NOMO-1 treated with DMSO at 0.1 percent for 48 hours (cell line): ENCODE measurements around the gene ARFRP1.
"Not testable (repeated sequence)": the region's sequence is repeated elsewhere in the genome, so short reads cannot be mapped to it uniquely, and the experiment has no call there.

Experiments used
- DNase-seq: peaks from one replicate; lab custom pipeline; 2025; ENCODE audit not compliant: unreplicated experiment; lab: John Stamatoyannopoulos, UW

Gene ARFRP1

GRCh38 chr20:63733579-63734081 lies 25.9 kb upstream of the ARFRP1 start:
- no peak for DNase-seq

DNA sequence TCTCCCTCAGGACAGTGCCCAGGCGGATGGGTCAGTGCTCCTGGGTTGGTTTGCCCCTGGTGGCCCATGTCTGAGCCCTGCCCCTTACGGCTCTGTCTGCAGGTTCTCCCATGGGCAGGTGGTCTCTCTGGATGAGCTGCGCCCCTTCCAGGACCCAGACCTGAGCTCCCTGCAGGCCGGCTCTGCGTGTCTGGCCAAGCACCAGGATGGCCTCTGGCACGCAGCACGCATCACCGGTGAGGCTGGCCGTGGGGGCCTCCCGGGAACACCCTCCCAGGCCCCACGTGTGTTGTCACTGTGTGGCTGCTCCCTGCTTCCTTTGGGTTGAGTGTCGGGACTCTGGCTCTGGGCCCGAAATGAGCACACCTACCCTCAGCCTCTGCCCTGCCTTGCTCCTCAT lies 25.3 kb upstream of the ARFRP1 start:
- no peak for DNase-seq

GRCh38 chr20:63732118-63733095 lies 24.6 kb upstream of the ARFRP1 start:
- no peak for DNase-seq

DNA sequence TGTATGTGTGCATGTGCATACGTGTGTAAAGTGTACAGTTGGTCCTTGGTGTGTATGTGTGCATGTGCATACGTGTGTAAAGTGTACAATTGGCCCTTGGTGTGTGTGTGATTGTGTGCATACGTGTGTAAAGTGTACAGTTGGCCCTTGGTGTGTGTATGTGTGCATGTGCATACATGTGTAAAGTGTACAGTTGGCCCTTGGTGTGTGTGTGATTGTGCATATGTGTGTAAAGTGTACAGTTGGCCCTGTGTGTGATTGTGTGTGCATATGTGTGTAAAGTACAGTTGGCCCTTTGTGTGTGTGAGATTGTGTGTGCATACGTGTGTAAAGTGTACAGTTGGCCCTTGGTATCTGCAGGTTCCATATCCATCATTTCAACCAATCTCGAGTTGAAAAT lies 23.6 kb upstream of the ARFRP1 start:
- no peak for DNase-seq

GRCh38 chr20:63730189-63730733 lies 22.5 kb upstream of the ARFRP1 start:
- DNase-seq = not testable (repeated sequence)

GRCh38 chr20:63722967-63723622 lies 15.3 kb upstream of the ARFRP1 start:
- DNase-seq = not testable (repeated sequence)

- no peak for DNase-seq
Observed at GRCh38 chr20:63718996-63719395, 11.2 kb upstream of the ARFRP1 start.

GRCh38 chr20:63714858-63715257 lies 7.1 kb upstream of the ARFRP1 start:
- DNase-seq = no peak

GRCh38 chr20:63712191-63712590 lies 4.4 kb upstream of the ARFRP1 start:
- DNase-seq = no peak

DNA sequence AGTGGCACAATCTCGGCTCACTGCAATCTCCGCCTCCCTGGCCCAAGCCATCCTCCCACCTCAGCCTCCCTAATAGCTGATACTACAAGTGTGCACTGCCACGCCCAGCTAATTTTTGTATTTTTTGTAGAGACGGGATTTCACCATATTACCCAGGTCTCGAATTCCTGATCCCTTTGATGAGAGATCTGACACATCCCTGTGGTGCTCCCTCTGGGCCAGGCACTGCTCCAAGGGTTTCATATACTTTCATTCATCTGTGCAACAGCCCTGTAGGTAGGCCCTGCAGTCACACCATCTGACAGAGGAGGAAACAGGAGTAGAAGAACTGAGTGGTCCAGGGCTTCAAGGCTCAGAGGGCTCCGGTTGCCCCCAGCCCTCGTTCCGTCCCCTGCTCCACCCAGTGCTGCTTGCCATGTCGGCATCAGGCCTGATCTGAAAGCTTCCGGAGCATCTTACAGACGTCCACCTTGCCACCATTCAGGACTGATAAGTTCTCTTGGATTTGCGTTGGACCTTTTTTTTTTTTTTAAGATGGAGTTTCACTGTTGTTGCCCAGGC lies 3.4 kb upstream of the ARFRP1 start:
- DNase-seq = no peak

DNA sequence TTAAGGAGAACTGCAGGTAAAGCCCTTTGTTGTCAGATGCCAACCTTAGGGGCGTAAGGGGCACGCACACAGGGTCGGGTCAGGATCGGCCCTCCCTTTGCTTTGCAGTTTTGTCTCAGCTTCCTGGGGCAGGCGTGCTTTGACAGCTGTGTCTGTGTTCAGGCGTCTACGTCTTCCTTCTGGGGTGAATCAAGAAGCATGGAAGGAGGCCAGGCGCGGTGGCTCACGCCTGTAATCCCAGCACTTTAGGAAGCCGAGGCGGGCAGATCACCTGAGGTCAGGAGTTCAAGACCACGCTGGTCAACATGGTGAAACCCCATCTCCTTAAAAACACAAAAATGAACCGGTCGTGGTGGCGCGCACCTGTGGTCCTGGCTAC lies 1.4 kb upstream of the ARFRP1 start:
- no peak for DNase-seq

DNA sequence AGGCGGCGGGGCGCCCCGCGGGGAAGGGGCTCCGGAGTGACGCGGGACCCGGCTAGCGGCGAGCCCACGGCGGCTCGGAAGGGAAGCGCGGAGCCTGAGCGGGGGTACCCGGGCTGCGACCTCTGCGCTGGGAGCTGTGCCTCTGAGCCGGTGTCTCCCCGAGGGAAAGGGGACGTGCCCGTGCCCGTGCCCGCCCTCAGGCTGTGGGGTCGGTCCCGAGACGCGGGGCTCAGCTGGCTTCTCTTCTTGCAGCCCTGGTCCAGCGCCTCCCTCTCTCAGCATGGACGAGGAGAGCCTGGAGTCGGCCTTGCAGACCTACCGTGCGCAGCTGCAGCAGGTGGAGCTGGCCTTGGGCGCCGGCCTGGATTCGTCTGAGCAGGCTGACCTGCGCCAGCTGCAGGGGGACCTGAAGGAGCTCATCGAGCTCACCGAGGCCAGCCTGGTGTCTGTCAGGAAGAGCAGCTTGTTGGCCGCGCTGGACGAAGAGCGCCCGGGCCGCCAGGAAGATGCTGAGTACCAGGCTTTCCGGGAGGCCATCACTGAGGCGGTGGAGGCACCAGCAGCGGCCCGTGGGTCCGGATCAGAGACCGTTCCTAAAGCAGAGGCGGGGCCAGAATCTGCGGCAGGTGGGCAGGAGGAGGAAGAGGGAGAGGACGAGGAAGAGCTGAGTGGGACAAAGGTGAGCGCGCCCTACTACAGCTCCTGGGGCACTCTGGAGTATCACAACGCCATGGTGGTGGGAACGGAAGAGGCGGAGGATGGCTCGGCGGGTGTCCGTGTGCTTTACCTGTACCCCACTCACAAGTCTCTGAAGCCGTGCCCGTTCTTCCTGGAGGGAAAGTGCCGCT lies 749 bp upstream of the ARFRP1 start:
- DNase-seq = no peak

DNA sequence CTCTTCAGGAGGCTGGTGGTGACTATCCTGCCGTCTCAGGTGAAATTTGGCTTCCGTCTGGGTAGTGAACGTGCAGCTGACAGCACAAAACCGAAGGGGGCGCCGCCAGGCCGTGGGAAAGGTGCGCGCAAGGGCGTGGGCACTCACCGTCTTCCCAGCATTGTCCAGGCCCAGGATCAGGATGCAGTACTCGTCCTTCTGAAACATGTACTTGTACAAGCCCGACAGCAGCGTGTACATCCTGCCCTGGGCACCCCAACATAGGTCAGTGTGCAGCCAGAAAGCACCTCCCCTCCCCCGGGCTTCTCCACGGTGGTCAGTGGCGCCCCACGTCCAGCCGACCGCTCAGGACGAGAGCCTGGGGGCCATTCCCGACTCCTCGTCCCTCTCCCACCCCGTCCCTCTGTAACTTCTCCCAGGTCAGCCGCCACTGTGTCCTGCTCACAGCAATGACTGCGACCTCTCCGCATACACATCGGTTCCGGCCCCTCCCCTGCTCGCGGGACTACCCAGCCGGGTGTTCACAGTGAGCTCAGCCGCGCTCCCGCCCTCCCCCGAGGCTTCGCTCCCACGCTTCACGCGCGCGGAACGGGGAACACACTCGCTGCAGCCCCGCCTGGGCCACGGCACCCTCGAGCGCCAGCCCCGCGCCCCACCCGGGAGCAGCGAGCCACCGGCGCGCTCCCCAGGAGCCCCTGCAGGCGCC lies 771 bp downstream of the ARFRP1 start:
- DNase-seq = peak; percentile 29

DNA sequence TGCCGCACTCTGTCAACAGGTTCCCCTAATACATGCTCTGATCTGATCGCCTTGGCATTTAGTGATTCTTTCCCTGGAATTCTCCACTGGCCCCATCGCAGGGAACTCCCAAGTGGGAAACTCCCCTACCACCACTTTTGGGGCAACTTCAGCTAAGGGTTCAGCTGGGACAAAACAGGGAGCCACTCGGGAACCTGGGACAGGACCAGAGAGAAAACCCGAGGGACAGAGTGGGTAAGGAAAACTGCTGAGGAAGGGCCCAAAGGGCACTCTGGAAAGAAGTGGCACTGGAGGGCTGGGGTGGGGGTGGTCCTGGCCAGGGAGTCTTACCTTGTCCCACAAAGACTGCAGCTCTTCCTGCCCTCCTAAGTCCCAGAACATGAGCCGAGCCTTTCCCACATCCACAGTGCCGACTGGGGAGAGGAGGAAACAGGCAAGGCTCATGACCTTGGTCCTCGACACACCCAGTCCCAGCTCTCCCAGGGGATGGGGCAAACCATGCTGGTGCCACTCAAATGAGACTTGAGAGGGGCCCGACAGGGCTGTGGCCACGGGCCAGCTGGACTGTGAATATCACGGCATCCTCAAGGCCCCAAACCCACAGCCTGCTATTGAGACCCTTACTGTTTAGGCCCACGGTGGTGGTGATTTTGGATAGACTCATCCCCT lies 1.6 kb downstream of the ARFRP1 start:
- no peak for DNase-seq

GRCh38 chr20:63705232-63706026 lies 2.3 kb downstream of the ARFRP1 start:
- no peak for DNase-seq

DNA sequence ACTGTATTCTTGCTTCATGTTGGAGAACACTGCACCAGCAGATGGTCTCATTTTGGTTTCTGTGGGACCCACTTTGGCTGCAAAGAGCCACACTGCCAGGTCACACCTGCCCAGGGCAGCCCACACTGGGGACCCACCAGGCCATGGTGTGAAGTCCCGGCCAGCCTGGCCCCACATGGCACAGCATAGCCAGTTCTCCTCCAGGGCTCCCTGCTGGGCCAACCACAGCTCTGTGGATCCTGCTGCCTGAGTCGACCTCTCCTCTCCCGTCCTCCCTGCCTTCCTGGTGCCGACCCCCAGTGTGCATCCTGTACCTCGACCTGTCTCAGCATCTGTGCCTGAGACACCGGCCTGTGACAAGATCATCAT lies 3.0 kb downstream of the ARFRP1 start:
- DNase-seq = no peak

DNA sequence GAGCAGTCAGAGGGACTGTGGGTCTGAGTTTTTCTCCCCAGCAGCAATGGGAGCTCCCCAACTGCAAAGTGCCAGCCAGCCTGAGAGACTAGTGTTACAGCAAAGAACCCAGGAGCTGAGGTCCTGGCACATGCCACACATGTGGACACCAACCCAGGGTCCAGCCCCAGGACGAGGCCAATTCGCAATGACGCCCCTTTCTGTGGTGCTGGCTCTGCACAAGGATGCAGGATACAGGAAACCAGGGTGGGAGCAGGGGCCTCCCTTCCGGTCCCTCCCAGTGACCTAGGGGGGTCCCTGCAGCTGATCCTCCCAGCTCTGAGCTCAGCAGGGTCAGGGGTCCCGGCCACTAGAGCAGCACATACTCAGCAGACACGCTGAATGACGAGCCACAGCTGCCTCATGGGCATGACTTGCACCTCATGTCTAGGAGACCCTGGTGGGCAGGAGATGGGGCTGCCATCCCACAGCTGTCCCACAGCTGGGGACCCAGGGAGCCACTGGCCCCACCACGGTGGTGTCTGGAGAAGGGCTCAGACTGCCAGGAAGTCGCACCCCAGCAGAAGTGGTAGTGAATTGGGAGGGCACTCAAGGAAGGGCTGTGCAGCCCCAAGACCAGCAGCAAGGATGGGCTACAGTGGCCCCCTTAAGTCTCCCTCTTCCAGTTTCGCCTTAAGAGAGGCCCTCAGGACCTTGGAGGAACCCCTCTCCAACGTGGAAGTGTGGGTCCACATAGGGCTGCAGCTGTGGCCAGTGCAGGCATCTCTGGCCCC lies 3.6 kb downstream of the ARFRP1 start:
- DNase-seq = no peak

DNA sequence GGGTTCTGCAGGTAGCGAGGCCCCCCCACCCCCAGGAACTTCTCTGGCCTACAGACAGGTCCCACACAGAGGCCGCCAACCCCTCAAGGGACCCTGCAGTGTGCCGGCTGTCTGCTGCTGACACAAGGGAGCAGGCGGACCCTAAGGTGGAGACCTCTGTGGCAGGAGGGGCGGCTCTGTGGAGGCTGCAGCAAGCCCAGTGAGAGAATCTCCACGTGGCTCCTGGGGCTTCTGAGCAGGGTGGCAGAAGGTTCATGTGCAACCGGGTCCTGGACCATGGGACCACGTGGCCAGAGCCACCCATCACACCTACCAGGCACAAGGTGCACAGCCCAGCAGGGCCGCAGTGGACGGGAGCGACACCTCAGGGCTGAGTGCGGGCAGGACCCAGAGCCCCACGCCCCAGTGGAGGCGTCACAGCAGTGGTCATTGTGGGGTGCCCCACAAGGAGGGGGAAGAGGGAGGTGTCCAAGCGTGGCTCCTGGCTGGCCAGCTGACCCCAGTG lies 4.3 kb downstream of the ARFRP1 start:
- no peak for DNase-seq
